Measurements from ENCODE around the gene RBM42.

RBM42 gene

DNA sequence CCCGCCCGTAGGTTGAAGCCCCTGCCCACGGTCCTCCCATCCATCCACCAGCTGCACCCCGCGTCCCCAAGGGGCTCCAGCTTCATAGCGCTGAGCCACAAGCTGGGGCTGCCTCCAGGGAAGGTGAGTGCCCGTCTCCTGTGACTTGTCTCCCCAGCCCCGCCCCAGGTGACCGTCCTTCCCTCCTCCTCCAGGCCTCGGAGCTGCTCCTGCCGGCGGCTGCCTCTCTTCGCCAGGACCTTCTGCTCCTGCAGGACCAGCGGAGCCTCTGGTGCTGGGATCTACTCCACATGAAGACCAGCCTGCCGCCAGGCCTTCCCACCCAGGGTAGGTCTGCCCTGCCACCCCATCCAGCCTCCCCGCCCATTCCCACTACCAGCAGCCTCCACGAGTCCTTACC, 8.8 kb upstream of the RBM42 start:
- no peak for TF ChIP-seq EZH2phosphoT487 (conservative IDR thresholded peaks at IDR 0.05; ENCODE audit: low read length)
- TF ChIP-seq, protein P1, sequence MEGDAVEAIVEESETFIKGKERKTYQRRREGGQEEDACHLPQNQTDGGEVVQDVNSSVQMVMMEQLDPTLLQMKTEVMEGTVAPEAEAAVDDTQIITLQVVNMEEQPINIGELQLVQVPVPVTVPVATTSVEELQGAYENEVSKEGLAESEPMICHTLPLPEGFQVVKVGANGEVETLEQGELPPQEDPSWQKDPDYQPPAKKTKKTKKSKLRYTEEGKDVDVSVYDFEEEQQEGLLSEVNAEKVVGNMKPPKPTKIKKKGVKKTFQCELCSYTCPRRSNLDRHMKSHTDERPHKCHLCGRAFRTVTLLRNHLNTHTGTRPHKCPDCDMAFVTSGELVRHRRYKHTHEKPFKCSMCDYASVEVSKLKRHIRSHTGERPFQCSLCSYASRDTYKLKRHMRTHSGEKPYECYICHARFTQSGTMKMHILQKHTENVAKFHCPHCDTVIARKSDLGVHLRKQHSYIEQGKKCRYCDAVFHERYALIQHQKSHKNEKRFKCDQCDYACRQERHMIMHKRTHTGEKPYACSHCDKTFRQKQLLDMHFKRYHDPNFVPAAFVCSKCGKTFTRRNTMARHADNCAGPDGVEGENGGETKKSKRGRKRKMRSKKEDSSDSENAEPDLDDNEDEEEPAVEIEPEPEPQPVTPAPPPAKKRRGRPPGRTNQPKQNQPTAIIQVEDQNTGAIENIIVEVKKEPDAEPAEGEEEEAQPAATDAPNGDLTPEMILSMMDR (IDR thresholded peaks at IDR 0.05; ENCODE audit: insufficient read depth, low read length, poor library complexity, severe bottlenecking), result no peak
- Histone ChIP-seq H3K36me3 (ENCODE audit: low read length) (no peaks in the 10 kb centered on the region), H4K20me1 (ENCODE audit: low read depth, low read length) (no peaks in the 10 kb centered on the region), H3K4me2 (ENCODE audit: low read depth, low read length, poor library complexity, severe bottlenecking) (no peak overlapping the region), H3K9ac (ENCODE audit: low read length) (no peak overlapping the region), H3F3A (ENCODE audit: insufficient read depth) (peaks cover 2% of the 10 kb centered on the region; the same call in 1 of the 2 replicates), H2AFZ (ENCODE audit: low read depth, low read length, severe bottlenecking) (no peak overlapping the region), H3K4me3 (ENCODE audit: insufficient read depth, low read length, poor library complexity, severe bottlenecking) (no peak overlapping the region), H3K27me3 (ENCODE audit: low read length) (no peaks in the 10 kb centered on the region), H3K79me2 (ENCODE audit: insufficient read depth, low read length) (no peaks in the 10 kb centered on the region), H3K9me2 (replicated peaks; ENCODE audit: insufficient read depth, low read length) (no peaks in the 10 kb centered on the region), H3K27ac (ENCODE audit: low read depth, low read length) (no peak overlapping the region), H3K9me3 (ENCODE audit: insufficient read depth, low read length) (no peaks in the 10 kb centered on the region)

DNA sequence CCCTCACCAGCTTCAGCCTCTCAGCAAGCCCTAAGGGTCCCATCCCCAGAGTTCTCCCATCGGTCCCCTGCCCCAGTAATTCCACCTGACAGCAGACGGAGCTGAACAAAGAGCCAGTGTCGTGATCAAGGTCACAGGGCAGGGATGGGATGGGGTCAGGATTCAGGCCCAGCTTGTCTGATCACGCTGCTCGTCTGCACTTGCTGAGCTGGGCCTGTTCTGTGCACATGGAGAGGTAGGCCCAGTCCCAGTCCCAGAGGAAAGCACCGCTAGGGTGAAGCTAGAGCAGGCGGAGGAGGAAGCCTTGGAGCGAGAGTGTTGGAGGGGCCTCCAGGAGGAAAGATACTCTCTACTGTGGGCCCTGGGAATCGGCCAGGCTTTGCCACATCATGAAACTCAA, 7.1 kb upstream of the RBM42 start:
- Histone ChIP-seq H3K9ac (ENCODE audit: low read length) (no peak overlapping the region), H3K36me3 (ENCODE audit: low read length) (no peaks in the 10 kb centered on the region), H3K27me3 (ENCODE audit: low read length) (no peaks in the 10 kb centered on the region)

DNA sequence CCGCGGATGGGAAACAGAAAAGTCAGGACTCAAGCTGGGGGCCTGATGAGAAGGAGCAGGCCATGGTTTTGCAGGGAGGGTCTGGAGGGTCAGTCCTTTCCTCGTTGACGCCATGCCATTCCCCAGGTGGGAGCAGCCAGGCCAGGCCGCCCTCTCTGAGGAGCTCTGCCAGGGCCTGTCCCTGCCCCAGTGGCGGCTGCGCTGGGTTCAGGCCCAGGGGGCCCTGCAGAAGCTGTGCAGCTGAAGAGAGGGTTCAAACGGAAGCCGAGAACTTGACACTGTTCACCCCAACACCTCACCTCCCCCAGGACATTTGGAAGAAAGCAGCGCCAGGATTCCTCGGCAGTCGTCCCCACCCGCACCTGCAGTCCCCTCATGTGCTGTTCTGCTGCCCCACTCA, 6.1 kb upstream of the RBM42 start:
- Histone ChIP-seq H3K36me3 (ENCODE audit: low read length) (no peaks in the 10 kb centered on the region), H3K79me2 (ENCODE audit: insufficient read depth, low read length) (no peaks in the 10 kb centered on the region), H2AFZ (ENCODE audit: low read depth, low read length, severe bottlenecking) (no peak overlapping the region), H3K27ac (ENCODE audit: low read depth, low read length) (no peak overlapping the region), H4K20me1 (ENCODE audit: low read depth, low read length) (no peaks in the 10 kb centered on the region), H3K9me2 (replicated peaks; ENCODE audit: insufficient read depth, low read length) (no peaks in the 10 kb centered on the region), H3K4me3 (ENCODE audit: insufficient read depth, low read length, poor library complexity, severe bottlenecking) (no peak overlapping the region), H3F3A (ENCODE audit: insufficient read depth) (peaks cover 7% of the 10 kb centered on the region; the same call in 1 of the 2 replicates), H3K9ac (ENCODE audit: low read length) (no peak overlapping the region), H3K9me3 (ENCODE audit: insufficient read depth, low read length) (no peaks in the 10 kb centered on the region), H3K27me3 (ENCODE audit: low read length) (no peaks in the 10 kb centered on the region), H3K4me2 (ENCODE audit: low read depth, low read length, poor library complexity, severe bottlenecking) (no peak overlapping the region)
- TF ChIP-seq EZH2phosphoT487 (conservative IDR thresholded peaks at IDR 0.05; ENCODE audit: low read length), result no peak
- TF ChIP-seq, protein P1 (IDR thresholded peaks at IDR 0.05; ENCODE audit: insufficient read depth, low read length, poor library complexity, severe bottlenecking), result no peak

More for the DNA sequence above, 7.1 kb upstream of the RBM42 start:
- no peaks in the 10 kb centered on the region for H3K9me3 ChIP-seq (ENCODE audit: insufficient read depth, low read length)
- H3K4me3 ChIP-seq (ENCODE audit: insufficient read depth, low read length, poor library complexity, severe bottlenecking), result no peak overlapping the region
- no peaks in the 10 kb centered on the region for H3K79me2 ChIP-seq (ENCODE audit: insufficient read depth, low read length)
- TF ChIP-seq EZH2phosphoT487 (conservative IDR thresholded peaks at IDR 0.05; ENCODE audit: low read length), result no peak
- TF ChIP-seq, protein P1 (IDR thresholded peaks at IDR 0.05; ENCODE audit: insufficient read depth, low read length, poor library complexity, severe bottlenecking), result no peak
- H2AFZ ChIP-seq (ENCODE audit: low read depth, low read length, severe bottlenecking), result no peak overlapping the region
- H3K27ac ChIP-seq (ENCODE audit: low read depth, low read length), result no peak overlapping the region
- H4K20me1 ChIP-seq (ENCODE audit: low read depth, low read length), result no peaks in the 10 kb centered on the region
- no peak overlapping the region for H3K4me2 ChIP-seq (ENCODE audit: low read depth, low read length, poor library complexity, severe bottlenecking)
- H3K9me2 ChIP-seq (replicated peaks; ENCODE audit: insufficient read depth, low read length), result no peaks in the 10 kb centered on the region
- peaks cover 7% of the 10 kb centered on the region; the same call in 1 of the 2 replicates for H3F3A ChIP-seq (ENCODE audit: insufficient read depth)

Measured in SU-DHL-6 (cell line).